ENCODE results near the gene DENND1B.
"Not testable (repeated sequence)": the region's sequence is repeated elsewhere in the genome, so short reads cannot be mapped to it uniquely, and the experiment has no call there.

The DENND1B gene

GRCh38 chr1:197783510-197783948 lies 8.2 kb upstream of the DENND1B start:
- DNase-seq (ENCODE audit: low spot score) = no peak

- no peak for DNase-seq (ENCODE audit: low spot score)
Observed at GRCh38 chr1:197782722-197783360, 7.6 kb upstream of the DENND1B start.

- no peak for DNase-seq (ENCODE audit: low spot score)
Observed at GRCh38 chr1:197781968-197782721, 6.9 kb upstream of the DENND1B start.

GRCh38 chr1:197779921-197780320 lies 4.6 kb upstream of the DENND1B start:
- DNase-seq (ENCODE audit: low spot score) = no peak

GRCh38 chr1:197778366-197778945 lies 3.2 kb upstream of the DENND1B start:
- DNase-seq (ENCODE audit: low spot score) = no peak

GRCh38 chr1:197776351-197777105 lies 1.2 kb upstream of the DENND1B start:
- DNase-seq (ENCODE audit: low spot score) = peak; percentile 27

GRCh38 chr1:197774466-197775281 lies 606 bp downstream of the DENND1B start:
- peak; percentile 12 for DNase-seq (ENCODE audit: low spot score)

- peak; percentile 6 for DNase-seq (ENCODE audit: low spot score)
Observed at GRCh38 chr1:197773856-197774255, 1.4 kb downstream of the DENND1B start.

- DNase-seq (ENCODE audit: low spot score) = no peak
Observed at GRCh38 chr1:197771904-197772556, 3.2 kb downstream of the DENND1B start.

- no peak for DNase-seq (ENCODE audit: low spot score)
Observed at GRCh38 chr1:197771386-197771785, 3.9 kb downstream of the DENND1B start.

GRCh38 chr1:197770243-197770642 lies 5.0 kb downstream of the DENND1B start:
- DNase-seq (ENCODE audit: low spot score) = no peak

- DNase-seq (ENCODE audit: low spot score) = no peak
Observed at GRCh38 chr1:197769287-197769686, 6.0 kb downstream of the DENND1B start.

- no peak for DNase-seq (ENCODE audit: low spot score)
Observed at GRCh38 chr1:197768014-197768805, 7.1 kb downstream of the DENND1B start.

GRCh38 chr1:197763769-197764168 lies 11.5 kb downstream of the DENND1B start:
- DNase-seq (ENCODE audit: low spot score) = no peak

- DNase-seq (ENCODE audit: low spot score) = no peak
Observed at GRCh38 chr1:197763307-197763706, 12.0 kb downstream of the DENND1B start.

- DNase-seq (ENCODE audit: low spot score) = no peak
Observed at GRCh38 chr1:197761654-197762053, 13.6 kb downstream of the DENND1B start.

- DNase-seq (ENCODE audit: low spot score) = not testable (repeated sequence)
Observed at GRCh38 chr1:197755553-197755952, 19.7 kb downstream of the DENND1B start.

GRCh38 chr1:197752652-197753164 lies 22.6 kb downstream of the DENND1B start:
- DNase-seq (ENCODE audit: low spot score) = not testable (repeated sequence)

- DNase-seq (ENCODE audit: low spot score) = no peak
Observed at GRCh38 chr1:197750366-197750765, 24.9 kb downstream of the DENND1B start.

- no peak for DNase-seq (ENCODE audit: low spot score)
Observed at GRCh38 chr1:197745911-197746310, 29.4 kb downstream of the DENND1B start.
